A549 (cell line): ENCODE data around the gene CEBPE. TPM values are rescaled to one million over a fixed set of nuclear protein-coding genes. Genes with fewer than 3 reads are reported as not detected.

ENCODE experiments used
- ATAC-seq, 2 experiments: fragments of 200-7000 bp in 1 of 2; fragments of >200 bp in 1 of 2; cut with Nextera tagmentation in 1 of 2; cut with Tn5 transposase in 1 of 2; 3 replicates each; pipeline versions ENCODE4 v1.8.0 to v1.9.1; 2018 to 2020; ENCODE audit warnings: mild to moderate bottlenecking in 1 of 2, moderate library complexity in 1 of 2
- CTCF ChIA-PET: fragments of 300-600 bp; sonication (Branson Sonifier 250); formaldehyde crosslinking; extraction: SDS; loops from one replicate; lab custom pipeline; 2021; ENCODE audit warnings: antibody characterized with exemption, inconsistent platforms; lab: Yijun Ruan, JAX
- POLR2A ChIA-PET: fragments of 350-600 bp; formaldehyde crosslinking; extraction: SDS; loops from one replicate; lab custom pipeline; 2021; ENCODE audit warnings: antibody characterized with exemption, inconsistent platforms; lab: Yijun Ruan, JAX
- DNase-seq, 2 experiments: peaks; one replicate each; pipeline versions ENCODE4 v3.0.0 to v3.0.0-alpha.2; 2011 to 2016; ENCODE audit warnings: low read depth in 1 of 2, low spot score in 1 of 2
- FAIRE-seq: peaks from 2 replicates; lab custom pipeline; 2011; peaks lifted over from hg19 to GRCh38; lab: Jason Lieb, UNC
- H3K27ac ChIP-seq, 2 experiments: fragments of >200 bp; sonication (Bioruptor Twin); formaldehyde crosslinking; 3 replicates each; pipeline ENCODE4 v1.5.1; 2016 to 2017
- H3K4me1 ChIP-seq: fragments of >200 bp; sonication (Bioruptor Twin); formaldehyde crosslinking; 3 replicates; pipeline ENCODE4 v1.6.1; 2016
- H3K4me2 ChIP-seq: fragments of >200 bp; sonication (Bioruptor Twin); formaldehyde crosslinking; 3 replicates; pipeline ENCODE4 v1.6.1; 2016
- H3K4me3 ChIP-seq: fragments of >200 bp; sonication (Bioruptor Twin); formaldehyde crosslinking; 3 replicates; pipeline ENCODE4 v1.5.1; 2016
- H3K9me3 ChIP-seq: fragments of >200 bp; sonication (Bioruptor Twin); formaldehyde crosslinking; 3 replicates; pipeline ENCODE4 v1.6.1; 2016
- BCL3 ChIP-seq: fragments of >200 bp; sonication (Bioruptor Twin); formaldehyde crosslinking; IDR thresholded peaks from 3 replicates; pipeline ENCODE4 v1.6.1; 2016
- CHD4 ChIP-seq: fragments of 200-600 bp; sonication (generic); IDR thresholded peaks from 2 replicates; pipeline ENCODE4 v1.6.1; 2016; ENCODE audit warnings: antibody characterized with exemption, mild to moderate bottlenecking, borderline replicate concordance
- EHMT2 ChIP-seq: fragments of 200-600 bp; sonication (generic); IDR thresholded peaks from 2 replicates; pipeline ENCODE4 v1.6.1; 2016; ENCODE audit warnings: antibody characterized with exemption, low read depth, mild to moderate bottlenecking, moderate library complexity
- FOSL2 ChIP-seq, 2 experiments: fragments of 450-650 bp in 1 of 2; fragments of >200 bp in 1 of 2; sonication (Bioruptor Twin) in 1 of 2; formaldehyde crosslinking; IDR thresholded peaks; 2 replicates each; pipeline versions ENCODE4 v1.5.0 to v1.6.1; 2016 to 2020; ENCODE audit warnings: mild to moderate bottlenecking in 1 of 2, moderate library complexity in 1 of 2
- FOXS1 ChIP-seq: fragments of 250-450 bp; sonication (Bioruptor Pico); IDR thresholded peaks from 2 replicates; pipeline ENCODE4 v1.5.0; 2020; ENCODE audit warnings: mild to moderate bottlenecking, moderate library complexity
- HOXA7 ChIP-seq: fragments of 250-450 bp; sonication (Bioruptor Pico); IDR thresholded peaks from 2 replicates; pipeline ENCODE4 v1.5.0; 2020; ENCODE audit warnings: mild to moderate bottlenecking, moderate library complexity
- JUNB ChIP-seq: fragments of >200 bp; sonication (Bioruptor Twin); formaldehyde crosslinking; IDR thresholded peaks from 2 replicates; pipeline ENCODE4 v1.6.1; 2016
- MYC ChIP-seq: IDR thresholded peaks from 2 replicates; pipeline ENCODE4 v1.6.1; 2012; ENCODE audit warnings: mild to moderate bottlenecking, inconsistent platforms, low read length, improper control_type of control experiment, borderline replicate concordance
- NPAS2 ChIP-seq: fragments of 250-450 bp; sonication (Bioruptor Pico); IDR thresholded peaks from 2 replicates; pipeline ENCODE4 v1.8.0; 2022; ENCODE audit warnings: mild to moderate bottlenecking, moderate library complexity, borderline replicate concordance
- REST ChIP-seq: fragments of 200-600 bp; sonication (generic); IDR thresholded peaks from 2 replicates; pipeline ENCODE4 v1.6.1; 2016; ENCODE audit warnings: antibody characterized with exemption, mild to moderate bottlenecking, moderate library complexity
- USF2 ChIP-seq: fragments of 450-650 bp; IDR thresholded peaks from 2 replicates; pipeline ENCODE4 v1.6.1; 2014; ENCODE audit warnings: antibody characterized with exemption
- WGBS: methylation state at CpG from one replicate; pipeline ENCODE4 v1.1.6; 2017; ENCODE audit errors: missing lambda C conversion rate; 5-methylcytosine and 5-hydroxymethylcytosine counted together
- polyA plus RNA-seq, 4 experiments: library from polyadenylated mRNA; depleted of rRNA in 3 of 4; stranded (reverse); fragments of >200 nt; fragmentation: RNase III in 1 of 4; extraction: RNeasy Plus Mini Kit Qiagen cat#74134 plus additional on column Dnase treatment in 1 of 4; gene quantifications; 2 replicates in 3 of 4; 3 replicates in 1 of 4; pipeline ENCODE4 v1.2.3, GENCODE V29; 2011 to 2017
- TF ChIP-seq, protein P1 (sequence below): fragments of >200 bp; sonication (Bioruptor Twin); formaldehyde crosslinking; IDR thresholded peaks from 3 replicates; pipeline ENCODE4 v1.5.1; 2016
- TF ChIP-seq, protein P2 (sequence below): IDR thresholded peaks from 2 replicates; pipeline ENCODE4 v1.6.1; 2012; ENCODE audit warnings: low read depth, borderline replicate concordance

CEBPE gene
- polyA plus RNA-seq, 2 of the 4 experiments (the other 2 are of a cell fraction): 0.05 TPM; not detected in 1

- Histone ChIP-seq H3K4me3 (no peak overlapping the region), H3K4me1 (no peaks in the 10 kb centered on the region)
- ATAC-seq: no peak
- TF ChIP-seq, protein P1, sequence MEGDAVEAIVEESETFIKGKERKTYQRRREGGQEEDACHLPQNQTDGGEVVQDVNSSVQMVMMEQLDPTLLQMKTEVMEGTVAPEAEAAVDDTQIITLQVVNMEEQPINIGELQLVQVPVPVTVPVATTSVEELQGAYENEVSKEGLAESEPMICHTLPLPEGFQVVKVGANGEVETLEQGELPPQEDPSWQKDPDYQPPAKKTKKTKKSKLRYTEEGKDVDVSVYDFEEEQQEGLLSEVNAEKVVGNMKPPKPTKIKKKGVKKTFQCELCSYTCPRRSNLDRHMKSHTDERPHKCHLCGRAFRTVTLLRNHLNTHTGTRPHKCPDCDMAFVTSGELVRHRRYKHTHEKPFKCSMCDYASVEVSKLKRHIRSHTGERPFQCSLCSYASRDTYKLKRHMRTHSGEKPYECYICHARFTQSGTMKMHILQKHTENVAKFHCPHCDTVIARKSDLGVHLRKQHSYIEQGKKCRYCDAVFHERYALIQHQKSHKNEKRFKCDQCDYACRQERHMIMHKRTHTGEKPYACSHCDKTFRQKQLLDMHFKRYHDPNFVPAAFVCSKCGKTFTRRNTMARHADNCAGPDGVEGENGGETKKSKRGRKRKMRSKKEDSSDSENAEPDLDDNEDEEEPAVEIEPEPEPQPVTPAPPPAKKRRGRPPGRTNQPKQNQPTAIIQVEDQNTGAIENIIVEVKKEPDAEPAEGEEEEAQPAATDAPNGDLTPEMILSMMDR: no peak
- TF ChIP-seq, all 56 proteins: peak for 0
- CTCF ChIA-PET: interaction anchor here (24.2 kb wide), 1 partner anchor 46 kb away, joined by 848 read pairs; the partner anchor contains the start of gene SLC7A8
- 59% methylated on average over 8 of the region's 8 CpGs for WGBS
- DNase-seq (no peak), FAIRE-seq (no peak)
- H3K27ac ChIP-seq: no peak overlapping the region
- POLR2A ChIA-PET: no interaction called here
- no peaks in the 10 kb centered on the region for H3K9me3 ChIP-seq
- no peak overlapping the region for H3K4me2 ChIP-seq
Observed at GRCh38 chr14:23132970-23133369, 13.9 kb upstream of the CEBPE start.

GRCh38 chr14:23131482-23131881, 12.4 kb upstream of the CEBPE start:
- no peaks in the 10 kb centered on the region for H3K9me3 ChIP-seq
- FAIRE-seq: no peak

More at GRCh38 chr14:23131482-23131881, 12.4 kb upstream of the CEBPE start:
- DNase-seq (no peak), ATAC-seq (no peak)
- POLR2A ChIA-PET: no interaction called here
- Histone ChIP-seq H3K4me1 (no peaks in the 10 kb centered on the region), H3K27ac (no peak overlapping the region), H3K4me3 (no peak overlapping the region), H3K4me2 (no peak overlapping the region)
- 47% methylated on average over 5 of the region's 5 CpGs for WGBS
- no peak for TF ChIP-seq BCL3
- TF ChIP-seq CHD4: no peak
- TF ChIP-seq FOSL2 (IDR thresholded peaks at IDR 0.05): no peak
- TF ChIP-seq FOSL2 (CRISPR knock-in tag; IDR thresholded peaks at IDR 0.05): no peak
- TF ChIP-seq, protein P2, sequence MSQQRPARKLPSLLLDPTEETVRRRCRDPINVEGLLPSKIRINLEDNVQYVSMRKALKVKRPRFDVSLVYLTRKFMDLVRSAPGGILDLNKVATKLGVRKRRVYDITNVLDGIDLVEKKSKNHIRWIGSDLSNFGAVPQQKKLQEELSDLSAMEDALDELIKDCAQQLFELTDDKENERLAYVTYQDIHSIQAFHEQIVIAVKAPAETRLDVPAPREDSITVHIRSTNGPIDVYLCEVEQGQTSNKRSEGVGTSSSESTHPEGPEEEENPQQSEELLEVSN: no peak
- no peak for TF ChIP-seq USF2
- TF ChIP-seq, protein P1: no peak
- no peak for TF ChIP-seq FOXS1
- TF ChIP-seq REST: no peak
- no peak for TF ChIP-seq MYC
- TF ChIP-seq EHMT2: no peak
- no peak for TF ChIP-seq HOXA7 (CRISPR knock-in tag)
- TF ChIP-seq NPAS2 (CRISPR knock-in tag): no peak
- no peak for TF ChIP-seq JUNB
- CTCF ChIA-PET: interaction anchor here (0.6 to 24.2 kb wide), 4 partner anchors 11 to 71 kb away, joined by 3 to 848 read pairs (median 21); partner anchors contain the start of gene SLC7A8
